A549 (cell line): ENCODE results near the gene CAPN7. TPM values are rescaled to one million over a fixed set of nuclear protein-coding genes. Genes with fewer than 3 reads are reported as not detected.
"Not testable (repeated sequence)": the region's sequence is repeated elsewhere in the genome, so short reads cannot be mapped to it uniquely, and the experiment has no call there.

Experiments used
- ATAC-seq, 2 experiments: fragments of 200-7000 bp in 1 of 2; fragments of >200 bp in 1 of 2; cut with Nextera tagmentation in 1 of 2; cut with Tn5 transposase in 1 of 2; 3 replicates each; pipeline versions ENCODE4 v1.8.0 to v1.9.1; 2018 to 2020; ENCODE audit warnings: mild to moderate bottlenecking in 1 of 2, moderate library complexity in 1 of 2
- CTCF ChIA-PET: fragments of 300-600 bp; sonication (Branson Sonifier 250); formaldehyde crosslinking; extraction: SDS; loops from one replicate; lab custom pipeline; 2021; ENCODE audit warnings: antibody characterized with exemption, inconsistent platforms; lab: Yijun Ruan, JAX
- POLR2A ChIA-PET: fragments of 350-600 bp; formaldehyde crosslinking; extraction: SDS; loops from one replicate; lab custom pipeline; 2021; ENCODE audit warnings: antibody characterized with exemption, inconsistent platforms; lab: Yijun Ruan, JAX
- DNase-seq, 2 experiments: peaks; one replicate each; pipeline versions ENCODE4 v3.0.0 to v3.0.0-alpha.2; 2011 to 2016; ENCODE audit warnings: low read depth in 1 of 2, low spot score in 1 of 2
- FAIRE-seq: peaks from 2 replicates; lab custom pipeline; 2011; peaks lifted over from hg19 to GRCh38; lab: Jason Lieb, UNC
- H3K27ac ChIP-seq, 2 experiments: fragments of >200 bp; sonication (Bioruptor Twin); formaldehyde crosslinking; 3 replicates each; pipeline ENCODE4 v1.5.1; 2016 to 2017
- H3K4me1 ChIP-seq: fragments of >200 bp; sonication (Bioruptor Twin); formaldehyde crosslinking; 3 replicates; pipeline ENCODE4 v1.6.1; 2016
- H3K4me2 ChIP-seq: fragments of >200 bp; sonication (Bioruptor Twin); formaldehyde crosslinking; 3 replicates; pipeline ENCODE4 v1.6.1; 2016
- H3K4me3 ChIP-seq: fragments of >200 bp; sonication (Bioruptor Twin); formaldehyde crosslinking; 3 replicates; pipeline ENCODE4 v1.5.1; 2016
- H3K9me3 ChIP-seq: fragments of >200 bp; sonication (Bioruptor Twin); formaldehyde crosslinking; 3 replicates; pipeline ENCODE4 v1.6.1; 2016
- CBX2 ChIP-seq: fragments of 200-600 bp; sonication (generic); IDR thresholded peaks from 2 replicates; pipeline ENCODE4 v1.6.1; 2016; ENCODE audit warnings: low read depth, mild to moderate bottlenecking, borderline replicate concordance
- CHD2 ChIP-seq: fragments of 150-350 bp; IDR thresholded peaks from 2 replicates; pipeline ENCODE4 v1.6.1; 2014; ENCODE audit warnings: low read length; ENCODE audit not compliant: partially characterized antibody
- FOSB ChIP-seq: fragments of 250-450 bp; sonication (Bioruptor Pico); IDR thresholded peaks from 2 replicates; pipeline ENCODE4 v1.5.0; 2020; ENCODE audit warnings: mild to moderate bottlenecking, moderate library complexity
- FOXS1 ChIP-seq: fragments of 250-450 bp; sonication (Bioruptor Pico); IDR thresholded peaks from 2 replicates; pipeline ENCODE4 v1.5.0; 2020; ENCODE audit warnings: mild to moderate bottlenecking, moderate library complexity
- HEYL ChIP-seq: fragments of 250-450 bp; sonication (Bioruptor Pico); IDR thresholded peaks from 2 replicates; pipeline ENCODE4 v1.8.0; 2021; ENCODE audit warnings: mild to moderate bottlenecking, moderate library complexity
- HOXA7 ChIP-seq: fragments of 250-450 bp; sonication (Bioruptor Pico); IDR thresholded peaks from 2 replicates; pipeline ENCODE4 v1.5.0; 2020; ENCODE audit warnings: mild to moderate bottlenecking, moderate library complexity
- HOXB5 ChIP-seq: fragments of 250-450 bp; sonication (Bioruptor Pico); IDR thresholded peaks from 2 replicates; pipeline ENCODE4 v1.5.0; 2020; ENCODE audit warnings: mild to moderate bottlenecking, moderate library complexity
- JUNB ChIP-seq: fragments of >200 bp; sonication (Bioruptor Twin); formaldehyde crosslinking; IDR thresholded peaks from 2 replicates; pipeline ENCODE4 v1.6.1; 2016
- KDM5A ChIP-seq: fragments of 200-600 bp; sonication (generic); IDR thresholded peaks from 2 replicates; pipeline ENCODE4 v1.6.1; 2016; ENCODE audit warnings: antibody characterized with exemption, mild to moderate bottlenecking
- MAFK ChIP-seq: fragments of 450-650 bp; IDR thresholded peaks from 2 replicates; pipeline ENCODE4 v1.6.1; 2014; ENCODE audit not compliant: partially characterized antibody
- MAZ ChIP-seq: fragments of 150-350 bp; IDR thresholded peaks from 2 replicates; pipeline ENCODE4 v1.6.1; 2014; ENCODE audit warnings: antibody characterized with exemption, low read depth, low read length, borderline replicate concordance
- RAD21 ChIP-seq, 2 experiments: fragments of >200 bp in 1 of 2; sonication (Bioruptor Twin) in 1 of 2; formaldehyde crosslinking in 1 of 2; IDR thresholded peaks in 1 of 2; conservative IDR thresholded peaks in 1 of 2; 2 replicates in 1 of 2; 3 replicates in 1 of 2; pipeline ENCODE4 v1.6.1; 2012 to 2018; ENCODE audit warnings: inconsistent platforms in 1 of 2
- TFCP2L1 ChIP-seq: fragments of 250-450 bp; sonication (Bioruptor Pico); IDR thresholded peaks from 2 replicates; pipeline ENCODE4 v1.5.0; 2021; ENCODE audit warnings: mild to moderate bottlenecking
- ZC3H11A ChIP-seq: fragments of 450-650 bp; IDR thresholded peaks from 2 replicates; pipeline ENCODE4 v1.6.1; 2014; ENCODE audit warnings: antibody characterized with exemption, mild to moderate bottlenecking
- ZSCAN20 ChIP-seq: fragments of 250-450 bp; sonication (Bioruptor Pico); IDR thresholded peaks from 2 replicates; pipeline ENCODE4 v1.8.0; 2022; ENCODE audit warnings: mild to moderate bottlenecking, moderate library complexity
- WGBS: methylation state at CpG from one replicate; pipeline ENCODE4 v1.1.6; 2017; ENCODE audit errors: missing lambda C conversion rate; 5-methylcytosine and 5-hydroxymethylcytosine counted together
- polyA plus RNA-seq, 4 experiments: library from polyadenylated mRNA; depleted of rRNA in 3 of 4; stranded (reverse); fragments of >200 nt; fragmentation: RNase III in 1 of 4; extraction: RNeasy Plus Mini Kit Qiagen cat#74134 plus additional on column Dnase treatment in 1 of 4; gene quantifications; 2 replicates in 3 of 4; 3 replicates in 1 of 4; pipeline ENCODE4 v1.2.3, GENCODE V29; 2011 to 2017
- TF ChIP-seq, protein P1 (sequence below): fragments of 250-450 bp; sonication (Bioruptor Pico); IDR thresholded peaks from 2 replicates; pipeline ENCODE4 v1.5.0; 2021; ENCODE audit warnings: mild to moderate bottlenecking, moderate library complexity, borderline replicate concordance
- TF ChIP-seq, protein P2 (sequence below): fragments of >200 bp; sonication (Bioruptor Twin); formaldehyde crosslinking; IDR thresholded peaks from 3 replicates; pipeline ENCODE4 v1.5.1; 2016
- TF ChIP-seq, protein P3 (sequence below): fragments of 250-450 bp; sonication (Bioruptor Pico); IDR thresholded peaks from 2 replicates; pipeline ENCODE4 v1.5.0; 2020; ENCODE audit warnings: low read depth, mild to moderate bottlenecking, moderate library complexity

Gene CAPN7
- polyA plus RNA-seq, 2 of the 4 experiments (the other 2 are of a cell fraction) = 19.9 to 36.8 TPM

DNA sequence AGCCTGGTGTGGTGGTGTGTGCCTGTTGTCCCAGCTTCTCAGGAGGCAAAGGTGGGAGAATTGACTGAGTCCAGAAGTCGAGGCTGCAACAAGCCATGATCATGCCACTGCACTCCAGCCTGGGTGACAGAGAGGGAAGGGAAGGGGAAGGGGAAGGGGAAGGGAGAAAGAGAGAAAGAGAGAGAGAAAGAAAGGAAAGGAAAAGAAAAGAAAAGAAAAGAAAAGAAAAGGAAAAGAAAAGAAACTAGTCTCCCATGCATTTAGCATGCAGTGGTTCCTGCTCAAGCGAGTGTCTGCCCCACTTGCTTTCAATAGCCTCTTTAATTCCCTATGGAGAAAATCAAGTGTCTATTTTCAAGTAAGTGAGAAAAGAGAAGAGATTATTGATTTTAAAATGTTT lies 20.6 kb upstream of the CAPN7 start (continued):
- TF ChIP-seq HOXB5 (CRISPR knock-in tag) (no peak), JUNB (no peak), HEYL (CRISPR knock-in tag) (no peak), RAD21 (conservative IDR thresholded peaks at IDR 0.05 in 1 of 2, IDR thresholded peaks at IDR 0.05 in 1 of 2) (no peak), MAZ (no peak), KDM5A (no peak), TFCP2L1 (CRISPR knock-in tag) (no peak), MAFK (no peak), ZSCAN20 (CRISPR knock-in tag) (no peak), ZC3H11A (no peak)
- TF ChIP-seq, protein P1, sequence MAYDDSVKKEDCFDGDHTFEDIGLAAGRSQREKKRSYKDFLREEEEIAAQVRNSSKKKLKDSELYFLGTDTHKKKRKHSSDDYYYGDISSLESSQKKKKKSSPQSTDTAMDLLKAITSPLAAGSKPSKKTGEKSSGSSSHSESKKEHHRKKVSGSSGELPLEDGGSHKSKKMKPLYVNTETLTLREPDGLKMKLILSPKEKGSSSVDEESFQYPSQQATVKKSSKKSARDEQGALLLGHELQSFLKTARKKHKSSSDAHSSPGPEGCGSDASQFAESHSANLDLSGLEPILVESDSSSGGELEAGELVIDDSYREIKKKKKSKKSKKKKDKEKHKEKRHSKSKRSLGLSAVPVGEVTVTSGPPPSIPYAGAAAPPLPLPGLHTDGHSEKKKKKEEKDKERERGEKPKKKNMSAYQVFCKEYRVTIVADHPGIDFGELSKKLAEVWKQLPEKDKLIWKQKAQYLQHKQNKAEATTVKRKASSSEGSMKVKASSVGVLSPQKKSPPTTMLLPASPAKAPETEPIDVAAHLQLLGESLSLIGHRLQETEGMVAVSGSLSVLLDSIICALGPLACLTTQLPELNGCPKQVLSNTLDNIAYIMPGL (CRISPR knock-in tag) = no peak
- TF ChIP-seq, protein P2, sequence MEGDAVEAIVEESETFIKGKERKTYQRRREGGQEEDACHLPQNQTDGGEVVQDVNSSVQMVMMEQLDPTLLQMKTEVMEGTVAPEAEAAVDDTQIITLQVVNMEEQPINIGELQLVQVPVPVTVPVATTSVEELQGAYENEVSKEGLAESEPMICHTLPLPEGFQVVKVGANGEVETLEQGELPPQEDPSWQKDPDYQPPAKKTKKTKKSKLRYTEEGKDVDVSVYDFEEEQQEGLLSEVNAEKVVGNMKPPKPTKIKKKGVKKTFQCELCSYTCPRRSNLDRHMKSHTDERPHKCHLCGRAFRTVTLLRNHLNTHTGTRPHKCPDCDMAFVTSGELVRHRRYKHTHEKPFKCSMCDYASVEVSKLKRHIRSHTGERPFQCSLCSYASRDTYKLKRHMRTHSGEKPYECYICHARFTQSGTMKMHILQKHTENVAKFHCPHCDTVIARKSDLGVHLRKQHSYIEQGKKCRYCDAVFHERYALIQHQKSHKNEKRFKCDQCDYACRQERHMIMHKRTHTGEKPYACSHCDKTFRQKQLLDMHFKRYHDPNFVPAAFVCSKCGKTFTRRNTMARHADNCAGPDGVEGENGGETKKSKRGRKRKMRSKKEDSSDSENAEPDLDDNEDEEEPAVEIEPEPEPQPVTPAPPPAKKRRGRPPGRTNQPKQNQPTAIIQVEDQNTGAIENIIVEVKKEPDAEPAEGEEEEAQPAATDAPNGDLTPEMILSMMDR = no peak

DNA sequence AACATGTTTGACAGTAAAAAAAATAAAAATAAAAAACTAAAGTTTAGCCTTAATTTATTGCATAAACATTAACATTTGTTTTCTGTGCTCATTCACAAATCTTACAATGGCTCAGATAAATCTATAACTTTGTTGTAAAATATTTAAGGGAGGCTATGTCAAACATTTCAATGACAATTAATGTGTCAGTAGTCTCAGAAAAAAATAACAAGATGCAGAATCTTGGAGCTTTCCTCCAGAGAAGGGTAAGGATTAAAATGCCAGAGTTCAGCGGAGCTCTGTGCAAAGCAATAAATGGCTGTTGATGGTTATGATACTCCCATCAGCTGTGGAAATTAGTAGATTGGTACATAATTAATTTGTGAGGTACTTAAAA lies 20.0 kb upstream of the CAPN7 start:
- FAIRE-seq = peak; percentile 72
- H3K4me3 ChIP-seq = peak overlapping the region; percentile 55

DNA sequence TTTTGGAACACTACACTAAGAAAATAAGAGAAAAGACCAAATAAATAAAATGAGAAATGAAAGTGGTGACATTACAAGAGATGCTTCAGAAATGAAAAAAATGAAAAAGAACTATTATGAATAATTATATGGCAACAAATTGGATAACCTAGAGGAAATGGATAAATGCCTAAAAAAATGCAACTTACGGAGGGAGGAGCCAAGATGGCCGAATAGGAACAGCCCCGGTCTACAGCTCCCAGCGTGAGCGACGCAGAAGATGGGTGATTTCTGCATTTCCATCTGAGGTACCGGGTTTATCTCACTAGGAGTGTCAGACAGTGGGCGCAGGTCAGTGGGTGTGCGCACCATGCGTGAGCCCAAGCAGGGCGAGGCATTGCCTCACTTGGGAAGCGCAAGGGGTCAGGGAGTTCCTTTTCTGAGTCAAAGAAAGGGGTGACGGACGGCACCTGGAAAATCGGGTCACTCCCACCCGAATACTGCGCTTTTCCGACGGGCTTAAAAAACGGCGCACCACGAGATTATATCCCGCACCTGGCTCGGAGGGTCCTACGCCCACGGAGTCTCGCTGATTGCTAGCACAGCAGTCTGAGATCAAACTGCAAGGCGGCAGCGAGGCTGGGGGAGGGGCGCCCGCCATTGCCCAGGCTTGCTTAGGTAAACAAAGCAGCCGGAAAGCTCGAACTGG lies 19.4 kb upstream of the CAPN7 start:
- POLR2A ChIA-PET = not testable (repeated sequence)

More for the DNA sequence above, 20.0 kb upstream of the CAPN7 start:
- Histone ChIP-seq H3K27ac (peak overlapping the region in 1 of 2 experiments; percentile 73; a peak in 1 of 6 replicates), H3K4me2 (peak overlapping the region; percentile 70), H3K9me3 (peaks cover 3% of the 10 kb centered on the region; the same call in 1 of the 3 replicates), H3K4me1 (no peaks in the 10 kb centered on the region)
- ChIA-PET POLR2A (no interaction called here), CTCF (interaction anchor here (0.6 to 2.9 kb wide), 4 partner anchors 17 to 624 kb away, joined by 3 to 13 read pairs (median 4); partner anchors contain the start of gene CAPN7)
- DNase-seq (no peak), ATAC-seq (no peak)
- WGBS = 79% methylated on average over 1 of the region's 1 CpG
- no peak for TF ChIP-seq HOXA7 (CRISPR knock-in tag)
- no peak for TF ChIP-seq CBX2
- no peak for TF ChIP-seq TFCP2L1 (CRISPR knock-in tag)
- TF ChIP-seq MAFK = no peak
- no peak for TF ChIP-seq HOXB5 (CRISPR knock-in tag)
- TF ChIP-seq FOSB (CRISPR knock-in tag) = no peak
- TF ChIP-seq CHD2 = no peak
- TF ChIP-seq, protein P3, sequence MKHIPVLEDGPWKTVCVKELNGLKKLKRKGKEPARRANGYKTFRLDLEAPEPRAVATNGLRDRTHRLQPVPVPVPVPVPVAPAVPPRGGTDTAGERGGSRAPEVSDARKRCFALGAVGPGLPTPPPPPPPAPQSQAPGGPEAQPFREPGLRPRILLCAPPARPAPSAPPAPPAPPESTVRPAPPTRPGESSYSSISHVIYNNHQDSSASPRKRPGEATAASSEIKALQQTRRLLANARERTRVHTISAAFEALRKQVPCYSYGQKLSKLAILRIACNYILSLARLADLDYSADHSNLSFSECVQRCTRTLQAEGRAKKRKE = no peak
- TF ChIP-seq FOXS1 (CRISPR knock-in tag) = no peak

More for the DNA sequence above, 19.4 kb upstream of the CAPN7 start:
- H3K27ac ChIP-seq = peak overlapping the region; percentile 73 to 76
- H3K4me2 ChIP-seq = peak overlapping the region; percentile 70
- peak overlapping the region; percentile 55 for H3K4me3 ChIP-seq
- peak in 1 of 2 experiments; percentile 4 for DNase-seq
- not testable (repeated sequence) for H3K9me3 ChIP-seq, ATAC-seq, H3K4me1 ChIP-seq, FAIRE-seq
- CTCF ChIA-PET = interaction anchor here (1.2 to 2.9 kb wide), 3 partner anchors 17 to 25 kb away, joined by 3 to 13 read pairs (median 5); partner anchors contain the start of gene CAPN7
- 14% methylated on average over 10 of the region's 33 CpGs for WGBS
